ENCODE data around the gene GLP2R.

The GLP2R gene

DNA sequence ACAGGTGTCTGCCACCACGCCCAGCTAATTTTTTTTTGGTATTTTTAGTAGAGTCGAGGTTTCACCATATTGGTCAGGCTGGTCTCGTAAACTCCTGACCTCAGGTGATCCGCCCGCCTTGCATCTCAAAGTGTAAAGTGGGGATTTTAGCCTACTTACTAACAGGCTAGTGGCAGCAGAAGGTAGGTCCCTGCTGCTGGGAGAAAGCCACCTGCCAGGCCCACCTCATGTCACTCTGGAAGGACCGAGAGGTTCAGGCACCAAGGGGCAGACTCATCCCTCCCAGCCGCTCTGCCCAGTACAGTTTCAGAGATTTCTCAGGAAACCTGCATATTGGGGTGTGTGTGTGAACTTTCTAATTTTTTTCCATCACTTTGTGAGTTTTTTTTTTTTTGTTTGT, 81.4 kb downstream of the GLP2R start:
- no peak for DNase-seq
- H3K27me3 Mint-ChIP-seq (ENCODE audit: low read depth, poor library complexity), result peaks cover 3% of the 10 kb centered on the region
- H3K9me3 Mint-ChIP-seq, result no peaks in the 10 kb centered on the region
- H3K27ac Mint-ChIP-seq, result no peak overlapping the region
- no peaks in the 10 kb centered on the region for H3K36me3 Mint-ChIP-seq (ENCODE audit: low read depth)
- H3K4me3 Mint-ChIP-seq, result no peak overlapping the region
- H3K4me1 Mint-ChIP-seq, result peaks cover 83% of the 10 kb centered on the region
- TF ChIP-seq, protein P1, sequence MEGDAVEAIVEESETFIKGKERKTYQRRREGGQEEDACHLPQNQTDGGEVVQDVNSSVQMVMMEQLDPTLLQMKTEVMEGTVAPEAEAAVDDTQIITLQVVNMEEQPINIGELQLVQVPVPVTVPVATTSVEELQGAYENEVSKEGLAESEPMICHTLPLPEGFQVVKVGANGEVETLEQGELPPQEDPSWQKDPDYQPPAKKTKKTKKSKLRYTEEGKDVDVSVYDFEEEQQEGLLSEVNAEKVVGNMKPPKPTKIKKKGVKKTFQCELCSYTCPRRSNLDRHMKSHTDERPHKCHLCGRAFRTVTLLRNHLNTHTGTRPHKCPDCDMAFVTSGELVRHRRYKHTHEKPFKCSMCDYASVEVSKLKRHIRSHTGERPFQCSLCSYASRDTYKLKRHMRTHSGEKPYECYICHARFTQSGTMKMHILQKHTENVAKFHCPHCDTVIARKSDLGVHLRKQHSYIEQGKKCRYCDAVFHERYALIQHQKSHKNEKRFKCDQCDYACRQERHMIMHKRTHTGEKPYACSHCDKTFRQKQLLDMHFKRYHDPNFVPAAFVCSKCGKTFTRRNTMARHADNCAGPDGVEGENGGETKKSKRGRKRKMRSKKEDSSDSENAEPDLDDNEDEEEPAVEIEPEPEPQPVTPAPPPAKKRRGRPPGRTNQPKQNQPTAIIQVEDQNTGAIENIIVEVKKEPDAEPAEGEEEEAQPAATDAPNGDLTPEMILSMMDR (IDR thresholded peaks at IDR 0.05), result no peak

DNA sequence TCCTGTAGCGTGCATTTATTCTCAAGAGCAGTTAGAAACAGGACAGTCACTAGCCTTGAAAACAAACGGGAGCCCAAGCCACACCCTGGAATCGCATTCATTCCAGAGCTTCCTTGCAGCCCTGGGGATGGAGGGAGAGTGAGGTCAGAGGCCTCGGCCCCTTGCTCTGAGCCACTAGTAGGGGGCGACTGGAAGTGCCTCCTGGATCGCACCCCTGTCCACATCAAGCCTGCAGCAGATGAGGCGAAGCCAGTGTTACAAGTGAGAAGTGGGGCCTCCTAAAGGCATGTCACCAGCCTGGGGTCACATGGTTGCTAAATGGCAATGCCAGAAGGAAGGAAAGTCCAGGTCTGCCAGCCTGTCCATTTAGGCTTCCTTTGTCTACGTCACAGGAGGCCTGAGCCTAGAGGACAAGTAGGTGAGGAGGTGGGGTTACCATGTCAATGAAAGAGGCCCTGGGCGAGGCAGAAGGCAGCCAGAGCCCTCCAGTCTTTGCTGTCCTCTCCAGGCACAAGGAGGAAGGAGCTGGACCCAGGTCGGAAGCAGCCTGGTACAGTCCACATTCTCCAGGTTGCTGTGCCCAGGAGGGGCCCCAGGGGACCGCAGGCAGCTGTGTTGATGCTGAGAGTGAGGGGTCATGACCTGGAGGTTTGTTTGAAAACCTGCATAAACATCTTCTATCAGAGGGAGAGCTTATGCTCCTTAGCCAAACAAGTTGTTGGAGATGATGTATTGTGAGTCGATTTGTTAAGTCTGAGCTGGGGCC, 82.3 kb downstream of the GLP2R start:
- no peak overlapping the region for H3K4me3 Mint-ChIP-seq
- peak overlapping the region; percentile 96 for H3K27ac Mint-ChIP-seq
- no peaks in the 10 kb centered on the region for H3K36me3 Mint-ChIP-seq (ENCODE audit: low read depth)
- peak; percentile 44 for DNase-seq
- H3K4me1 Mint-ChIP-seq, result peaks cover 78% of the 10 kb centered on the region
- TF ChIP-seq, protein P1 (IDR thresholded peaks at IDR 0.05), result no peak
- no peaks in the 10 kb centered on the region for H3K9me3 Mint-ChIP-seq
- peaks cover 3% of the 10 kb centered on the region for H3K27me3 Mint-ChIP-seq (ENCODE audit: low read depth, poor library complexity)

DNA sequence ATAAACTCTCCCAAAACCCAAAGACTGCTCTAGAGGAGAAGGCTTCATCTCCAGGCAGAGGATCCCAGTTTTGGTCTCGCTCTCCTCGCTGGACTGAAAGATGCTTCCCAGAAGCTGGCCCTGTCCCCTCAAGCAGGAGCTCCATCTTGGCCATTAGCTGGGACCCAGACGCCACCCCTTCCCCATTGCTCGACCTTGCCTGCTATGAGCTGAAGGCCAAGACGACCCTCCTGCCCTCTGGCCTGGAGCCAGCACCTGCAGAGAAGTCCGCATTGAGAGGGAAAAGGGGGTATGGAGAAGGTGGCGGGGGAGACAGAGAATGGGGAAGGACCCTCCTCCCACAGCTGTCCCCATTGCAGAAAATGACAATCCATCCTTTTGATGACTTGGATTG, 82.9 kb downstream of the GLP2R start:
- H3K36me3 Mint-ChIP-seq (ENCODE audit: low read depth), result no peaks in the 10 kb centered on the region
- H3K4me3 Mint-ChIP-seq, result no peak overlapping the region
- no peaks in the 10 kb centered on the region for H3K9me3 Mint-ChIP-seq
- TF ChIP-seq, protein P1 (IDR thresholded peaks at IDR 0.05), result no peak
- H3K27ac Mint-ChIP-seq, result peak overlapping the region; percentile 96
- H3K4me1 Mint-ChIP-seq, result peaks cover 72% of the 10 kb centered on the region
- H3K27me3 Mint-ChIP-seq (ENCODE audit: low read depth, poor library complexity), result peaks cover 3% of the 10 kb centered on the region
- no peak for DNase-seq

DNA sequence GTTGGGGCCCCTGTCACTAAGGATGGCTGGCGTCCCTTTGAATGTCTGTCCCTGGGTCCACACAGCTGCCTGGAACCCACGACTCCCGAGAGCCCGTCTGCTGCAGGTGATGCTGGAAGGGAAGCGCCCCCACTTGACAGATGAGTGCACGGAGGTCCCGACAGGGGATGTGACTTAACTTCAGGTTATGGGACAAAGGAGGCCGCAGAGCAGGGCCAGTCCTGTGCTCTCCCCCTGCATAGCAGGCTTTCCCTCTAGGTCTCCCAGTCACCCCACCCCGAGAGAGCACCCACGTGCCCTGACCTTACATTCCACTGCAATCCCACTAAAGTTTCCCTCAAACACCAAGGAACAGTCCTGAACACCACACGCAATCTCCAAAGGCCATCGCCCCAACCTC, 85.4 kb downstream of the GLP2R start:
- Mint-ChIP-seq H3K4me3 (no peak overlapping the region), H3K27ac (peak overlapping the region; percentile 43), H3K9me3 (no peaks in the 10 kb centered on the region), H3K36me3 (ENCODE audit: low read depth) (no peaks in the 10 kb centered on the region), H3K27me3 (ENCODE audit: low read depth, poor library complexity) (peaks cover 7% of the 10 kb centered on the region), H3K4me1 (peaks cover 61% of the 10 kb centered on the region)
- TF ChIP-seq, protein P1 (IDR thresholded peaks at IDR 0.05), result no peak
- no peak for DNase-seq

DNA sequence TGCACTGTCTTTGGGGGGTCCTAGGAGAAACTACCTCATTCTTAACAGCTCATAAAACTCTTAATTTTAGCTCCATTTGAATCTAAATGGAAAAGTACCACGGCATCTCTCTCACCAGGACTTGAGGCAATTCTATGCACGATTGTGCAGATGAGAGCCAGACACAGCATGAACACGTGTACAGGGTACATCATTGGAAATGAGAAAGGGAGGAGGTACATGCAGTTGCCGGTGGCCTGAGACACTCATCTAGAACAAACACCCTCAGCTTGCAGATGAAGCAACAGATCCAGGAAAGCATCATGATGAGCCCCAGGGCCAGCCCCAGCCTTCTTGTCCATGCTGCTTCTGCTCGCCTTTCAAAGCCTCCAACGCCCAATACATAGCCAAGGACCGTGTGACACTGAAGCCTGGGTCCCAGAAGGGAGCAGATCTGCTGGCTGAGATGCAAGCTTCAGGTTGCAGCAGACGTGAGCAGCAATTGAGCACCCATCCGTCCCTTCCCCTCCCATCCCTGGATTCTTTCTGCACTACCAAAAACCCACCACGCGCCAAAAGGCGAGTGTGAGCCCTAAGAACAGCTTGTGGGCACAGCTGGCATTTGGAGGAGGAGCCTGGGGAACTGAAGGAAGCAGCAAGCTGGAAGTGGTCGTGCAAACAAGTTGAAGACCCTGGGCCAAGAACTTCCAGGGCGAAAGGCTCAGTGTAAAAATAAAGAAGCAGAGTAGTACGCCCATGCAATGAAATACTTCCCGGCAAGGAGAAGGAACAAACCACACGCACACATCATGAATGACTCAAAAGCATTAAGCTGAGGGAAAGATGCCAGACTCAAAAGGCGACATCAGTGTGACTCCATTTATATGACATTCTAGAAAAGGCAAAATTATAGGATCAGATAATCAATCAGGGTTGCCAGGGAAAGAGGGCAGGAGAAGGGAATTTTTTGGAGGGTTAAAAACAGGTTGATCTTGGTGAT, 86.7 kb downstream of the GLP2R start:
- no peak overlapping the region for H3K27ac Mint-ChIP-seq
- peaks cover 7% of the 10 kb centered on the region for H3K27me3 Mint-ChIP-seq (ENCODE audit: low read depth, poor library complexity)
- TF ChIP-seq, protein P1 (IDR thresholded peaks at IDR 0.05), result no peak
- no peaks in the 10 kb centered on the region for H3K36me3 Mint-ChIP-seq (ENCODE audit: low read depth)
- no peak for DNase-seq
- no peaks in the 10 kb centered on the region for H3K9me3 Mint-ChIP-seq
- peaks cover 50% of the 10 kb centered on the region for H3K4me1 Mint-ChIP-seq
- H3K4me3 Mint-ChIP-seq, result no peak overlapping the region

Data from nephron progenitor cell (in vitro differentiated cells).